ENCODE measurements around the gene VWC2. TPM values are rescaled to one million over a fixed set of nuclear protein-coding genes. Genes with fewer than 3 reads are reported as not detected.

Gene VWC2
- total and polyA plus RNA-seq, 10 of the 15 experiments (the other 5 are each of a cell fraction or from before 2014, with no cell fraction given): 0.01 to 0.06 (median 0.03) TPM; not detected in 7

GRCh38 chr7:49724071-49724470, 49.4 kb upstream of the VWC2 start (continued):
- TF ChIP-seq IRF5 (IDR thresholded peaks at IDR 0.05; ENCODE audit: borderline replicate concordance) (no peak), ETV6 (conservative IDR thresholded peaks at IDR 0.05 in 1 of 2, IDR thresholded peaks at IDR 0.05 in 1 of 2; ENCODE audit: borderline replicate concordance in 1 of 2, low read depth in 1 of 2) (no peak), BCL3 (IDR thresholded peaks at IDR 0.05; ENCODE audit: borderline replicate concordance, insufficient read depth, low read depth, low read length, poor library complexity, severe bottlenecking) (no peak), CEBPZ (IDR thresholded peaks at IDR 0.05; ENCODE audit: low read depth, low read length) (no peak)

DNA sequence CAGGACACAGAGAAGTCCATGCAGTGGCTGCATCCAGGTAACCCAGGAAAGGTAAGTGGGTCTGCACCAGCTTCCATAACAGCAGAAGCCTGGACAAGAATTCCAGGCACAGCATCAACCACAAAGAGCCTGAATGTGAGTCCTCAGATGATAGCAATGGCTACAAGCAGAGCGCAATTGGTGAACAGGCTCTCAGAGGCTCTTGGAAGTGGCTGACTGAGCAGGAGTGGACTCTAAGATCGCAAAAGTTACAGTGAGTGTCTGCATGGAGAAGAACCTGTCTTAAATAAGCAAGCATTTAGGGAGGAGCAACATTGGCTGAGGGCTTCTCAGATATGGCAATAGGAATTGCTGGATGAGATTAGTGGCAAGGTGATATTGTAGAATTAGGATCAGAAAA, 41.6 kb upstream of the VWC2 start:
- no peaks in the 10 kb centered on the region for H3K4me1 ChIP-seq (ENCODE audit: control insufficient read depth, insufficient read depth, low read length)
- ChIA-PET CTCF (no interaction called here), POLR2A (no interaction called here), SMC1A (ENCODE audit: uncharacterized antibody, unreplicated experiment) (no interaction called here), RAD21 (ENCODE audit: unreplicated experiment) (no interaction called here)
- in situ Hi-C loops (cut with MboI): no loop called here
- no peak overlapping the region for H2AFZ ChIP-seq (ENCODE audit: control insufficient read depth, low read depth, low read length)
- ATAC-seq (no peak), FAIRE-seq (no peak), DNase-seq (ENCODE audit: low read depth, low spot score) (no peak)
- H3K9ac ChIP-seq (ENCODE audit: control insufficient read depth, insufficient read depth, low read length): no peak overlapping the region
- 26% methylated on average over 2 of the region's 2 CpGs for WGBS (ENCODE audit: insufficient coverage, insufficient replicate concordance, low lambda C conversion rate, missing lambda C conversion rate)
- intact Hi-C loops (cut with micrococcal nuclease; ENCODE audit: unreplicated experiment): no loop called here
- no peak overlapping the region for H3K27ac ChIP-seq (ENCODE audit: control insufficient read depth, insufficient read depth)
- H3K27me3 ChIP-seq (replicated peaks in 1 of 2; ENCODE audit: control insufficient read depth in 2 of 2, insufficient read depth in 2 of 2, low read length in 1 of 2): no peaks in the 10 kb centered on the region
- no peak overlapping the region for H3K4me3 ChIP-seq
- H3K9me3 ChIP-seq (replicated peaks; ENCODE audit: control insufficient read depth, insufficient read depth, low read length): no peaks in the 10 kb centered on the region
- no peak overlapping the region for H3K4me2 ChIP-seq (ENCODE audit: control insufficient read depth, insufficient read depth)
- H4K20me1 ChIP-seq (ENCODE audit: control insufficient read depth, insufficient read depth): no peaks in the 10 kb centered on the region
- H3K36me3 ChIP-seq (ENCODE audit: control insufficient read depth in 2 of 2, insufficient read depth in 2 of 2, low read length in 1 of 2): no peaks in the 10 kb centered on the region
- no TSS peak for BruUV-seq (replicated peaks)
- no peaks in the 10 kb centered on the region for H3K79me2 ChIP-seq (ENCODE audit: control insufficient read depth, insufficient read depth, low read length)
- TF ChIP-seq, protein P1, sequence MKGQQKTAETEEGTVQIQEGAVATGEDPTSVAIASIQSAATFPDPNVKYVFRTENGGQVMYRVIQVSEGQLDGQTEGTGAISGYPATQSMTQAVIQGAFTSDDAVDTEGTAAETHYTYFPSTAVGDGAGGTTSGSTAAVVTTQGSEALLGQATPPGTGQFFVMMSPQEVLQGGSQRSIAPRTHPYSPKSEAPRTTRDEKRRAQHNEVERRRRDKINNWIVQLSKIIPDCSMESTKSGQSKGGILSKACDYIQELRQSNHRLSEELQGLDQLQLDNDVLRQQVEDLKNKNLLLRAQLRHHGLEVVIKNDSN (IDR thresholded peaks at IDR 0.05; ENCODE audit: borderline replicate concordance, extremely low read length, insufficient read depth, low read depth, low read length): no peak
- TF ChIP-seq ATF3 (IDR thresholded peaks at IDR 0.05; ENCODE audit: borderline replicate concordance, extremely low read depth, low read depth, low read length) (no peak), ZBTB33 (IDR thresholded peaks at IDR 0.05) (no peak)
- TF ChIP-seq, protein P2, sequence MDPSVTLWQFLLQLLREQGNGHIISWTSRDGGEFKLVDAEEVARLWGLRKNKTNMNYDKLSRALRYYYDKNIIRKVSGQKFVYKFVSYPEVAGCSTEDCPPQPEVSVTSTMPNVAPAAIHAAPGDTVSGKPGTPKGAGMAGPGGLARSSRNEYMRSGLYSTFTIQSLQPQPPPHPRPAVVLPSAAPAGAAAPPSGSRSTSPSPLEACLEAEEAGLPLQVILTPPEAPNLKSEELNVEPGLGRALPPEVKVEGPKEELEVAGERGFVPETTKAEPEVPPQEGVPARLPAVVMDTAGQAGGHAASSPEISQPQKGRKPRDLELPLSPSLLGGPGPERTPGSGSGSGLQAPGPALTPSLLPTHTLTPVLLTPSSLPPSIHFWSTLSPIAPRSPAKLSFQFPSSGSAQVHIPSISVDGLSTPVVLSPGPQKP (IDR thresholded peaks at IDR 0.05; ENCODE audit: low read depth, low read length): no peak
